Chondrocyte (in vitro differentiated cells): Measurements from ENCODE around the gene QKI. TPM values are rescaled to one million over a fixed set of nuclear protein-coding genes. Genes with fewer than 3 reads are reported as not detected.

Experiments used
- DNase-seq: peaks from one replicate; pipeline ENCODE4 v3.0.0; 2021; ENCODE audit warnings: mixed read lengths, low spot score
- H3K27ac Mint-ChIP-seq: one replicate; pipeline ENCODE4 v1.8.0; 2021; ENCODE audit warnings: mild to moderate bottlenecking, moderate library complexity, mixed read lengths; ENCODE audit not compliant: unreplicated experiment
- H3K27me3 Mint-ChIP-seq: 2 replicates; pipeline ENCODE4 v1.8.0; 2021; ENCODE audit warnings: low read depth, mixed read lengths
- H3K36me3 Mint-ChIP-seq: 2 replicates; pipeline ENCODE4 v1.8.0; 2021; ENCODE audit warnings: low read depth, mixed read lengths
- H3K4me1 Mint-ChIP-seq: 2 replicates; pipeline ENCODE4 v1.8.0; 2021; ENCODE audit warnings: low read depth, mild to moderate bottlenecking, mixed read lengths
- H3K4me3 Mint-ChIP-seq: one replicate; pipeline ENCODE4 v1.8.0; 2021; ENCODE audit warnings: mild to moderate bottlenecking, moderate library complexity, mixed read lengths; ENCODE audit not compliant: unreplicated experiment
- H3K9me3 Mint-ChIP-seq: 2 replicates; pipeline ENCODE4 v1.8.0; 2021; ENCODE audit warnings: low read depth, mixed read lengths
- CTCF ChIP-seq: fragments of 200-600 bp; sonication (generic); IDR thresholded peaks from 2 replicates; pipeline ENCODE4 v1.5.0; 2021; ENCODE audit warnings: antibody characterized with exemption, mild to moderate bottlenecking, moderate library complexity
- total RNA-seq: library from RNA; stranded (reverse); gene quantifications from 3 replicates; pipeline ENCODE4 v1.2.1, GENCODE V29; 2021

QKI gene
- total RNA-seq, 1 donor from 2014 or later = 189 TPM

DNA sequence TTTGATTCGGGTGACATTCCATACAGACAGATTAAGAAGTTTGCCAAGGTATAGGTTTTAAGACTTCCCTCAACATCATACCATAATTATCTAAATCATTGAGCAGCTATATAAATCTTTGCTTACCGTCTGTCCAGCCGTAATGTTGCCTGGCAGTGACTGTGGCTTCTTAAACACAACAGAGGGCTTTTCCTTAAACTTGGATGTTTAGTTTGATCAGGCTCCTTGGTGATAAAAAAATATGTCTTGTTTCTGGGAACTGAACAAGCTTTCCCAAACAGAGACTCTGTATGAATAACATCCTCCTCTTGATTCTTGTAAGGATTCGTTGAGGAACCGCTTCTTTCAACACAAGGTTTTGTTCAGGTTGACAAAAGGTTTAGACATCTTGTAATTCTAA is 130.9 kb downstream of the QKI start:
- H3K4me1 Mint-ChIP-seq = peaks cover 29% of the 10 kb centered on the region
- H3K36me3 Mint-ChIP-seq = peaks cover 4% of the 10 kb centered on the region
- TF ChIP-seq CTCF = no peak
- H3K4me3 Mint-ChIP-seq = no peak overlapping the region
- no peak overlapping the region for H3K27ac Mint-ChIP-seq
- H3K9me3 Mint-ChIP-seq = no peaks in the 10 kb centered on the region
- no peak for DNase-seq
- H3K27me3 Mint-ChIP-seq = no peaks in the 10 kb centered on the region

GRCh38 chr6:163547287-163547686 is 132.8 kb downstream of the QKI start:
- H3K27ac Mint-ChIP-seq = peak overlapping the region; percentile 18
- peaks cover 6% of the 10 kb centered on the region for H3K36me3 Mint-ChIP-seq
- TF ChIP-seq CTCF = no peak
- no peaks in the 10 kb centered on the region for H3K27me3 Mint-ChIP-seq
- H3K4me1 Mint-ChIP-seq = peaks cover 18% of the 10 kb centered on the region
- no peaks in the 10 kb centered on the region for H3K9me3 Mint-ChIP-seq
- H3K4me3 Mint-ChIP-seq = no peak overlapping the region
- DNase-seq = no peak

- Mint-ChIP-seq H3K9me3 (no peaks in the 10 kb centered on the region), H3K27ac (no peak overlapping the region), H3K4me1 (peaks cover 19% of the 10 kb centered on the region), H3K4me3 (no peak overlapping the region), H3K36me3 (peaks cover 5% of the 10 kb centered on the region), H3K27me3 (no peaks in the 10 kb centered on the region)
- TF ChIP-seq CTCF = no peak
- DNase-seq = no peak
Measured at GRCh38 chr6:163548624-163549023, 134.1 kb downstream of the QKI start.

DNA sequence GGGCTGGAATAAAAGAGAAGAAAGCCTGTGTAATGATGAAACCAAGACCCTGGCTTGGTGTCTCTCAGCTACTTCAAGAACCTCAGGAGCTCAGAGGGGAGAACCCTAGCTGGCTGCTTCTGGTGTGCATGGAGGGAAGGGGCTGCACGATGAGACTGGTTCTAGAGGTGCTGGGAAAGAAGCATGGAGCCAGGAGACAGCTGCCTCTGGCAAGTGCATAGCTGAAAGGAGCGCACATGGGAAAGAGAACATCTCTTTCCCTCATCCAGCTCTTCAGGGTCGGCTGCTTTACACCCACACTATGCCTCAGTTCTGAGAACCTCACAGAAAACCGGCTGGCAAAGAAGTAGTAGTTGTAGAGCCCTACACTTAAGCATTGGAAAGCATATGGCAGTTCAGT is 139.5 kb downstream of the QKI start:
- DNase-seq = no peak
- no peak for TF ChIP-seq CTCF
- peaks cover 6% of the 10 kb centered on the region for H3K4me1 Mint-ChIP-seq
- peaks cover 5% of the 10 kb centered on the region for H3K9me3 Mint-ChIP-seq
- H3K36me3 Mint-ChIP-seq = peaks cover 22% of the 10 kb centered on the region
- no peak overlapping the region for H3K4me3 Mint-ChIP-seq
- no peaks in the 10 kb centered on the region for H3K27me3 Mint-ChIP-seq
- H3K27ac Mint-ChIP-seq = peak overlapping the region; percentile 3

- H3K27me3 Mint-ChIP-seq = no peaks in the 10 kb centered on the region
- H3K36me3 Mint-ChIP-seq = peaks cover 23% of the 10 kb centered on the region
- H3K4me3 Mint-ChIP-seq = no peak overlapping the region
- H3K4me1 Mint-ChIP-seq = peaks cover 6% of the 10 kb centered on the region
- peaks cover 5% of the 10 kb centered on the region for H3K9me3 Mint-ChIP-seq
- TF ChIP-seq CTCF = peak; percentile 77
- peak overlapping the region; percentile 2 for H3K27ac Mint-ChIP-seq
- DNase-seq = no peak
Measured at GRCh38 chr6:163554663-163555062, 140.1 kb downstream of the QKI start.
